Activated naive CD4-positive, alpha-beta T cell treated with anti-CD3 and anti-CD28 coated beads, Interleukin-2, amount 10 ng/mL, durations not matched to agents 7 days and 5 days (primary cell): Measurements from ENCODE around the gene PLEKHD1.

Experiments
- CTCF ChIA-PET: fragments of 350-600 bp; sonication (Branson Sonifier 250); formaldehyde crosslinking; loops from one replicate; lab custom pipeline; 2021; ENCODE audit warnings: antibody characterized with exemption; lab: Charles Lee
- DNase-seq: peaks from one replicate; pipeline ENCODE4 v3.0.0-alpha.2; 2020
- H3K27ac Mint-ChIP-seq: one replicate; pipeline ENCODE4 v1.8.0; 2021; ENCODE audit warnings: mild to moderate bottlenecking, moderate library complexity, mixed read lengths
- H3K27me3 Mint-ChIP-seq: one replicate; pipeline ENCODE4 v1.8.0; 2021; ENCODE audit warnings: mild to moderate bottlenecking, mixed read lengths
- H3K36me3 Mint-ChIP-seq: one replicate; pipeline ENCODE4 v1.8.0; 2021; ENCODE audit warnings: mixed read lengths
- H3K4me1 Mint-ChIP-seq: one replicate; pipeline ENCODE4 v1.8.0; 2021; ENCODE audit warnings: mixed read lengths
- H3K4me3 Mint-ChIP-seq: one replicate; pipeline ENCODE4 v1.8.0; 2021; ENCODE audit warnings: mild to moderate bottlenecking, moderate library complexity, mixed read lengths
- H3K9me3 Mint-ChIP-seq: one replicate; pipeline ENCODE4 v1.8.0; 2021; ENCODE audit warnings: mixed read lengths

PLEKHD1 gene

DNA sequence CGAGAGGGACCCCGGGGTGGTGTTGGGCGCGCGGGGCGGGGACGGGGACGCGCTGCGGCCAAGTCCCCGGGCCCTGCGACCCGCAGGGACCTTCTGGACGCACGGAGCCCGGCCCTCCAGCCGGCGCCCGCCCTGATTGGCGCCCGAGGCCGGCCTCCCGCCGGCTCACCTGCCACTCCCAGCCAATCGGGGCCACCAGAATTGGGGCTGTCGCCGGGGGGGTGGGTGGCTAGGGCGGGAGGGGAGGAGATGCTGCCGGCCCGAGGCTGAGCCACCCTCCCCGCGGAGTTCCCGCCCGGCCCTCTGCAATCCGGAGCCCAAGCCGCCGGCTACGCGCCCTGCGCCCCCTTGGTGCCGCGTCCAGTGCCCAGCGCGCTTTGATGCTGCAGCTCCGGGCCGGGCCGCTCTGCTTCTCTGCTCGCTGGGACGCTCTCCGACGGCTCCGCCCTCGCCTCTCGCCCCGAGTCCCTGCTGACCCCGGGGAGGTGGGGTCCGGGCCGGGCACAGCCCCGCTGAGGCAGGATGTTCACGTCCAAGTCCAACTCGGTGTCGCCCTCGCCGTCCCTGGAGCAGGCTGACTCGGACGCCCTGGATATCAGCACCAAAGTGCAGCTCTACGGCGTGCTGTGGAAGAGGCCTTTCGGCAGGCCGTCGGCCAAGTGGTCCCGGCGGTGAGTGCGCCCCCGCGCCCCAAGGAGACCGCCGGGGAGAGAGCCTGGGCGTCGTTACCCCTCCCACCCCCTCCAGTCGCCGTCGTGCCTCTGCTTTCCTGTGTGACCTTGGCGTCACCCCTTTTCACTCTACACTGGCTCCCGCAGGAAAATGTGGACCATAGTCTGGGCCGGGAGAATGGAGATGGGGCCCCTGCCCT, at the start of gene PLEKHD1:
Gene PLEKHD1 (plus strand): TSS at position 285 of the 871 bp plus-strand sequence. CDS start 238 bp downstream, at position 523.
- H3K4me1 Mint-ChIP-seq, result peaks cover 3% of the 10 kb centered on the region
- no peak within 1 kb of the TSS for H3K4me3 Mint-ChIP-seq
- H3K9me3 Mint-ChIP-seq, result no peaks in the 10 kb centered on the region
- CTCF ChIA-PET, result no interaction called here
- H3K27ac Mint-ChIP-seq, result no peak within 1 kb of the TSS
- DNase-seq, result no peak
- peaks cover 89% of the 10 kb centered on the region for H3K27me3 Mint-ChIP-seq
- no peaks in the 10 kb centered on the region for H3K36me3 Mint-ChIP-seq

DNA sequence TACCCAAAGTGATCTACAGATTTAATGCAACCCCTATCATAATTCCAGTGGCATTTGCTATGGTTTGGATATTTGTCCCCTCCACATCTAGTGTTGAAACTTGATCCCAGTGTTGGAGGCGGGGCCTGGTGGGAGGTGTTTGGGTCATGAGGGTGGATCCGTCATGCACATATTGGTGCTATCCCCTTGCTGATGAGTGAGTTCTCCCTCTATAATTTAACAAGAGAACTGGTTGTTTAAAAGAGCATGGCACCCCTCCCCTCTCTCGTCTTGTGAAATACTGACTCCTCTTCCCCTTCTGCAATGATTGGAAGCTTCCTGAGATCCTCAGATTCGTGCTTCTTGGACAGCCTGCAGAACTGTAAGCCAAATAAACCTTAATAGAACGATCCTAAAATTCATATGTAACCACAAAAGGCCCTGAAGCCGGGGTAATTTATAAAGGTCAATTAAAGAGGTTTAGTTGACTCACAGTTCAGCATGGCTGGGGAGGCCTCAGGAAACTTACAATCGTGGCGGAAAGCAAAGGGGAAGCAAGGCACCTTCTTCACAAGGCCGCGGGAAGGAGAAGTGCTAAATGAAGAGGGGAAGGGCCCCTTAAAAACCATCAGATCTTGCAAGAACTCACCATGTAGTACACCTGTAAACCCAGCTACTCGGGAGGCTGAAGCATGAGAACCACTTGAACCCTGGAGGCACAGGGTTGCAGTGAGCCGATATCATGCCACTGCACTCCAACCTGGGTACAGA, 44.8 kb upstream of the PLEKHD1 start:
- Mint-ChIP-seq H3K27me3 (no peaks in the 10 kb centered on the region), H3K9me3 (no peaks in the 10 kb centered on the region), H3K4me3 (no peak overlapping the region), H3K27ac (no peak overlapping the region), H3K36me3 (peaks cover 27% of the 10 kb centered on the region), H3K4me1 (no peaks in the 10 kb centered on the region)
- CTCF ChIA-PET, result no interaction called here
- DNase-seq, result no peak

DNA sequence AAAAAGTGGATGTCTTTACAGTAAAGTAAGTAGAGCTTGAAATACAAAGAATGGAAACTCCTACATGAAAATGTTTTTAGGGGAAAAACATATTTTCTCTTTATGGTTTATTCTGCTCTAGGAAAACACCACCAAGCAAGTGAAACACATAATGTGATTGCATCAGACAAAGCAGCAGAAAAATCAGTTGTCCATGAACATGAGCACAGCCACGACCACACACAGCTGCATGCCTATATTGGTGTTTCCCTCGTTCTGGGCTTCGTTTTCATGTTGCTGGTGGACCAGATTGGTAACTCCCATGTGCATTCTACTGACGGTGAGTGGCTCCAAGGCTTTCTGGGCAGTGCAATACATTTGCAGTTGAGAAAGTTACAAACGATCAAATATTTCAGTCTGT, 42.6 kb upstream of the PLEKHD1 start:
- H3K9me3 Mint-ChIP-seq, result no peaks in the 10 kb centered on the region
- H3K27me3 Mint-ChIP-seq, result no peaks in the 10 kb centered on the region
- CTCF ChIA-PET, result interaction anchor here (1.0 kb wide), 1 partner anchor 181 kb away, joined by 3 read pairs; no protein-coding TSS in a partner anchor
- no peak overlapping the region for H3K4me3 Mint-ChIP-seq
- DNase-seq, result no peak
- no peak overlapping the region for H3K27ac Mint-ChIP-seq
- H3K4me1 Mint-ChIP-seq, result no peaks in the 10 kb centered on the region
- H3K36me3 Mint-ChIP-seq, result peaks cover 35% of the 10 kb centered on the region

DNA sequence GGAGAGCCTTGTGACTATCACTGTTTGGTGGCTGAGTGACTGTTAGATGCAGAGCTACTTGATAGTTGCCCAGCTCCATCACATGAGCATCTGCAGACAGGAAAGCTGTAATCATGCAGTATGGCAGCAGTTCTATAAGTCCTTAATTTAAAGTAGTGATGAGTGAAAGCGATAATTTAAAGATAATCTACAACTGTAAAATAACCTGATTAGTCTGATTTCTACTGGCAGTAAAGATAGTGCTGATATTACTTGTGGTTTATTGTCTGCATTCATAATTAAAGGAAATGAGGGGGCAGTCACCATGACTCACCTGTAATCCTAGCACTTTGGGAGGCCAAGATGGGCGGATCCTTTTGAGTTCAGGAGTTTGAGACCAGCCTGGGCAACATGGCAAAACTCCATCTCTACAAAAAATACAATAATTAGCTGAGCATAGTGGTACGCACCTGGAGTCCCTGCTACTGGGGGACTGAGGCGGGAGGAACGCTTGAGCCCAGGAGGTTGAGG, 41.2 kb upstream of the PLEKHD1 start:
- Mint-ChIP-seq H3K4me1 (no peaks in the 10 kb centered on the region), H3K27me3 (no peaks in the 10 kb centered on the region), H3K27ac (no peak overlapping the region), H3K4me3 (no peak overlapping the region), H3K9me3 (no peaks in the 10 kb centered on the region), H3K36me3 (peaks cover 36% of the 10 kb centered on the region)
- CTCF ChIA-PET, result interaction anchor here (1.0 kb wide), 1 partner anchor 182 kb away, joined by 3 read pairs; no protein-coding TSS in a partner anchor
- DNase-seq, result no peak

DNA sequence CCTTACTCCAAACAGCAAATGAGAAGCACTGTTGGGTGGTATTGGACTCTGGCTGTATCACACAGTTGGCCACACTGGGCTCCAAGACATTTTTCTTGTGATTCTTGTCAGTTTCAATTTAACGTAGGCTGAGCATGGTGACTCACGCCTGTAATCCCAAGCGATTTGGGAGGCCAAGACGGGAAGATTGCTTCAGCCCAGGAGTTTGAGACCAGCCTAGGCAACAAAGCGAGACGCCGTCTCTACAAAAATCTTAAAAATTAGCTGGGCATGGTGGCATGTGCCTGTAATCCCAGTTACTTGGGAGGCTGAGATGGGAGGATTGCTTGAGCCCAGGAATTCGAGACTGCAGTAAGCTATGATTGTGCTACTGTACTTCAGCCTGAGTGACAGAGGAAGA, 35.3 kb upstream of the PLEKHD1 start:
- Mint-ChIP-seq H3K27ac (no peak overlapping the region), H3K36me3 (peaks cover 12% of the 10 kb centered on the region), H3K27me3 (no peaks in the 10 kb centered on the region), H3K9me3 (no peaks in the 10 kb centered on the region), H3K4me3 (no peak overlapping the region), H3K4me1 (no peaks in the 10 kb centered on the region)
- no peak for DNase-seq
- CTCF ChIA-PET, result no interaction called here

DNA sequence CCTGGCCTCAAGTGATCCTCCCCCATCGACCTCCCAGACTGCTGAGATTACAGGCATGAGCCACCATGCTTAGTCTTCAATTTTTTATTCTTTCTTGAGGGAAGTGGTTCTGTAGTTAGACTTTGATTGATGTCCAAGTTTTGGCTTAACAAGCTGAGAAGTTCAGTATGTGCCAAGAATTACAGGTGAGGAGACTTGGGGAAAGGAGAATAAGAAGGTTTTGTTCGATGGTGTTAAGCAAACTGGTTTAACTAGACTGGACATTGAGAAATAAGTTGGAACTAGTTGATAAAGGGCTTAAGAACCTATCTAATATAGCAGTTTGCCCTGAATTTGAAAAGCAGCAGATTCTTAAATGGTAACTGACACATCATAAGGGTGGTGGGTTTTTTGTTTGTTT, 32.6 kb upstream of the PLEKHD1 start:
- Mint-ChIP-seq H3K27me3 (no peaks in the 10 kb centered on the region), H3K4me3 (no peak overlapping the region), H3K4me1 (no peaks in the 10 kb centered on the region), H3K27ac (no peak overlapping the region), H3K36me3 (peaks cover 9% of the 10 kb centered on the region), H3K9me3 (no peaks in the 10 kb centered on the region)
- no peak for DNase-seq
- CTCF ChIA-PET, result no interaction called here

DNA sequence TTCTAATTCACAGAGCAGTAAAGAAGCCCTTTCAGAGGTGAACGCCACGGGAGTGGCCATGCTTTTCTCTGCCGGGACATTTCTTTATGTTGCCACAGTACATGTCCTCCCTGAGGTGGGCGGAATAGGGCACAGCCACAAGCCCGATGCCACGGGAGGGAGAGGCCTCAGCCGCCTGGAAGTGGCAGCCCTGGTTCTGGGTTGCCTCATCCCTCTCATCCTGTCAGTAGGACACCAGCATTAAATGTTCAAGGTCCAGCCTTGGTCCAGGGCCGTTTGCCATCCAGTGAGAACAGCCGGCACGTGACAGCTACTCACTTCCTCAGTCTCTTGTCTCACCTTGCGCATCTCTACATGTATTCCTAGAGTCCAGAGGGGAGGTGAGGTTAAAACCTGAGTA, 26.2 kb upstream of the PLEKHD1 start:
- Mint-ChIP-seq H3K27ac (no peak overlapping the region), H3K4me1 (no peaks in the 10 kb centered on the region), H3K9me3 (no peaks in the 10 kb centered on the region), H3K4me3 (no peak overlapping the region), H3K36me3 (peaks cover 21% of the 10 kb centered on the region), H3K27me3 (no peaks in the 10 kb centered on the region)
- no peak for DNase-seq
- CTCF ChIA-PET, result interaction anchor here (0.8 to 3.2 kb wide), 5 partner anchors 12 to 329 kb away, joined by 3 to 22 read pairs (median 3); partner anchors contain the start of gene GALNT16

DNA sequence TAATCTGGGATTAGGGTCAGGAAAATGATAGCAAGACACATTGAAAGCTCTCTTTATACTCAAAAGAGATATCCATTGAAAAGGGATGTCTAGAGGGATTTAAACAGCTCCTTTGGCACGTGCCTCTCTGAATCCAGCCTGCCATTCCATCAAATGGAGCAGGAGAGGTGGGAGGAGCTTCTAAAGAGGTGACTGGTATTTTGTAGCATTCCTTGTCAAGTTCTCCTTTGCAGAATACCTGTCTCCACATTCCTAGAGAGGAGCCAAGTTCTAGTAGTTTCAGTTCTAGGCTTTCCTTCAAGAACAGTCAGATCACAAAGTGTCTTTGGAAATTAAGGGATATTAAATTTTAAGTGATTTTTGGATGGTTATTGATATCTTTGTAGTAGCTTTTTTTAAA, 25.4 kb upstream of the PLEKHD1 start:
- H3K36me3 Mint-ChIP-seq, result peaks cover 21% of the 10 kb centered on the region
- no peak overlapping the region for H3K27ac Mint-ChIP-seq
- no peak for DNase-seq
- H3K4me1 Mint-ChIP-seq, result no peaks in the 10 kb centered on the region
- no peaks in the 10 kb centered on the region for H3K9me3 Mint-ChIP-seq
- H3K4me3 Mint-ChIP-seq, result no peak overlapping the region
- CTCF ChIA-PET, result interaction anchor here (0.8 to 3.2 kb wide), 13 partner anchors 12 to 330 kb away, joined by 3 to 22 read pairs (median 4); partner anchors contain the start of genes ERH, GALNT16 and SLC39A9
- no peaks in the 10 kb centered on the region for H3K27me3 Mint-ChIP-seq

DNA sequence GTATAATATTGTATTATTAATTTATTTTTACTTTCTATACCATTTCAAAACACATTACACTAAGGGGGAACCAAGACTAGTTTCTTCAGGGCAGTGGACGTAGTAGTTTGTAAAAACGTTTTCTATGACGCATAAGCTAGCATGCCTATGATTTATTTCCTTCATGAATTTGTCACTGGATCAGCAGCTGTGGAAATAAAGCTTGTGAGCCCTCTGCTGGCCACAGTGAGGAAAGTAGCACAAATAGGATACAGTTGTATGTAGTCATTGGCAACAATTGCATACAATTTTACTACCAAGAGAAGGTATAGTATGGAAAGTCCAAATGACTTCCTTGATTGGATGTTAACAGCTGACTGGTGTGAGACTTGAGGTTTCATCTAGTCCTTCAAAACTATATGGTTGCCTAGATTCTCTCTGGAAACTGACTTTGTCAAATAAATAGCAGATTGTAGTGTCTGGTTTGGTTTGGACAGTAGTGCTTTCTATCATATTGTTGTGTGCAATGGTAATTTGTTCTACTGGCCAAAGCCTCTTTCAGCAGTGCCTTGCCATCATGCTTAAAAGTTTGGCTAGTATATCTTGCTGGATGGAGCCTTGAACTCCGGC, 24.3 kb upstream of the PLEKHD1 start:
- no peaks in the 10 kb centered on the region for H3K9me3 Mint-ChIP-seq
- no peak overlapping the region for H3K4me3 Mint-ChIP-seq
- H3K36me3 Mint-ChIP-seq, result peaks cover 19% of the 10 kb centered on the region
- no peaks in the 10 kb centered on the region for H3K4me1 Mint-ChIP-seq
- peak; percentile 75 for DNase-seq
- CTCF ChIA-PET, result interaction anchor here (0.8 to 3.2 kb wide), 19 partner anchors 9 to 597 kb away, joined by 3 to 22 read pairs (median 4); partner anchors contain the start of genes ERH and SLC39A9
- H3K27ac Mint-ChIP-seq, result no peak overlapping the region
- H3K27me3 Mint-ChIP-seq, result no peaks in the 10 kb centered on the region

DNA sequence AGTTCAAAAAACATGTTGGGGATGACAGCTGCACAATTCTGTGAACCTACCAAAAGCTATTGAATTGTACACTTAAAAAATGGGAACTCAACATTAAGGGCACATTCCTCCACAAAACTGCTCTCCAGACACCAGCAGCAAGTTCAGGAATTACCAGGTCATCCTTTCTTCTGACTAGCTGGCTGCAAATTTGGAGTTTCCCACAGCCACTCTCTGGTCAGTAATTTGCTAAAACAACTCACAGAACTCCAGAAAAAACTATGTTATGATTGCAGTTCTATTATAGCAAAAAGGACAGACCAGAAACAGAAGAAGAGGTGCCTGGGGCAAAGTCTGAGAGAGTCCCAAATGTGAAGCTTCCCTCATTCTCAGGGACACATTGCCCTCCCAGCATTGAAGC, 20.1 kb upstream of the PLEKHD1 start:
- Mint-ChIP-seq H3K4me3 (no peak overlapping the region), H3K9me3 (no peaks in the 10 kb centered on the region), H3K4me1 (no peaks in the 10 kb centered on the region), H3K27ac (no peak overlapping the region), H3K36me3 (peaks cover 3% of the 10 kb centered on the region), H3K27me3 (no peaks in the 10 kb centered on the region)
- no peak for DNase-seq
- CTCF ChIA-PET, result interaction anchor here (0.6 kb wide), 1 partner anchor 241 kb away, joined by 3 read pairs; no protein-coding TSS in a partner anchor

DNA sequence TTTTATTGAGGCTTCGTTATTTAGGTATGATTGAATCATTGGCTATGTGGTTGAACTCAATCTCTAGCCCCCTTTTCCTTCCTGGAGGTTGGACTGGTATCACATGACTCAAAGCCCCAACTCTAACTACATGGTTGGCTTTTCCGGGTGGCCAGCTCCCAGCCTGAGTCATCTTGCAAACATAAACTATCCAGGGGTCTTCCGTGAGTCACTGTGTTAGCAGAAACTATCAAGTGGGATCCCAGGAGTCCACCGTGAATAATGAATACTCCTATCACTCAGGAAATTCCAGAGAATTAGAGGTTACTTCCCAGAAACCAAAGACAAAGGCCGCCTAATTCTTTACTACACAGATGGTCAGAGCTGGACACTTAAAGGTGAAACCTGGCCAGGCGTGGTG, 19.7 kb upstream of the PLEKHD1 start:
- Mint-ChIP-seq H3K9me3 (no peaks in the 10 kb centered on the region), H3K4me1 (no peaks in the 10 kb centered on the region), H3K27me3 (no peaks in the 10 kb centered on the region), H3K36me3 (peaks cover 2% of the 10 kb centered on the region), H3K27ac (no peak overlapping the region), H3K4me3 (no peak overlapping the region)
- DNase-seq, result no peak
- CTCF ChIA-PET, result interaction anchor here (0.6 kb wide), 1 partner anchor 241 kb away, joined by 3 read pairs; no protein-coding TSS in a partner anchor

DNA sequence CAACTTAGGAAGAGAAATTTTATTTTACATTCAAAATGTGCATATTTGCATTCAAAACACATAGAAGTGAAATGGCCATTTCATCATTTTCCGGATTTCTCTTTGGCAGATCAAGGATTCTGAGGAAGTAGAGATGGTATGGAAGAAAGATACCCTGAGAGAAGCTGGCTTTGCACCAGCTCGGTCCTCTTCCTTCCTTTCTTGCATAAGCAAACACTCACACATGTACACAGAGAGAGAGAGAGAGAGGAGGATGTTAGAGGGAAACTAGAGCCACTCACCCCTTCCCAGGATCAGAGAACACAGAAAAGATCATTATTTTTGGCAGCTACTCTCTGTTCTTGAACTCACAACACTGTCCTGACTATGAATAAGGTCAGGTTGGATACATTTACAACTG, 15.6 kb upstream of the PLEKHD1 start:
- H3K27me3 Mint-ChIP-seq, result no peaks in the 10 kb centered on the region
- no peak overlapping the region for H3K27ac Mint-ChIP-seq
- DNase-seq, result no peak
- CTCF ChIA-PET, result interaction anchor here (0.6 to 1.1 kb wide), 3 partner anchors 8 to 226 kb away, joined by 3 read pairs; no protein-coding TSS in a partner anchor
- H3K9me3 Mint-ChIP-seq, result no peaks in the 10 kb centered on the region
- no peak overlapping the region for H3K4me3 Mint-ChIP-seq
- H3K36me3 Mint-ChIP-seq, result no peaks in the 10 kb centered on the region
- H3K4me1 Mint-ChIP-seq, result no peaks in the 10 kb centered on the region

DNA sequence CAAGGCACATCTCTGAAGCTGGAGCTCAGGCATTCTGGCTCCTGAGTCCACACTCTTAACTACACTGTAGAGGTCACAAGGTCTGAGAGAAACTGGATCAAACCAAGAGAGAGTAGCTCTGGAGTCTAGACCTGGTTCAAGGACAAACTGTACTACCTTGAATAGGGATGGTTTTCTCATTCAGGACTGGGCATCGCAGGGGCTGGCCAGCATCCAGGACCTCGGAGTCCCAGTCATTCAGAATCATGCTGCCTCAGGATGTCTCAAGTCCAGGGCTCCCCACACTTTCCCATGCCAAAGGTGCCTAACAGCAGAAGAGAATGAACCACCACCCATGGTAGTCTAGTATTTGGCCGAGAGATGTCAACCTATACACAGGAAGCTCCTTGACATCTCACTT, 13.1 kb upstream of the PLEKHD1 start:
- no peaks in the 10 kb centered on the region for H3K4me1 Mint-ChIP-seq
- H3K27me3 Mint-ChIP-seq, result peaks cover 10% of the 10 kb centered on the region
- DNase-seq, result no peak
- CTCF ChIA-PET, result no interaction called here
- H3K36me3 Mint-ChIP-seq, result no peaks in the 10 kb centered on the region
- no peak overlapping the region for H3K4me3 Mint-ChIP-seq
- H3K9me3 Mint-ChIP-seq, result no peaks in the 10 kb centered on the region
- H3K27ac Mint-ChIP-seq, result no peak overlapping the region

DNA sequence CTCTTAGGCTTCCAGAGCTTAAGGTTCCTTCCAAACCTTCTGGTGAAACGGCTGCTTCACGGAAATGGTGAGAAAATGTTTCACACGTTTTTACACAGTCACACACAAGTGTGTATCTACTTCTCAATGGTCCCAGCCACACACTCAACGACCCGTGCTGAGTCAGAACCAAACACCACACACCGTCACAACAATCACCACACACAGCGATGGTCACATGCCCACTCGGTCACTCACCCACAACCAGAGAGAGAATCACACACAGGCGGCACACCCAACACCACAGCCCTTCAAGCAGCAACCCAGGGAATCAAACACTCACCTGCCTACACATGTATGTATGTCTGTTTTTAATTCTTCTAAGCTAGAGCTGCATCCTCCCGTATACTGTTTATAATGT, 12.6 kb upstream of the PLEKHD1 start:
- Mint-ChIP-seq H3K27ac (no peak overlapping the region), H3K27me3 (peaks cover 10% of the 10 kb centered on the region), H3K4me3 (no peak overlapping the region)

More for the DNA sequence above, 12.6 kb upstream of the PLEKHD1 start:
- H3K9me3 Mint-ChIP-seq, result no peaks in the 10 kb centered on the region
- no peaks in the 10 kb centered on the region for H3K36me3 Mint-ChIP-seq
- H3K4me1 Mint-ChIP-seq, result no peaks in the 10 kb centered on the region
- CTCF ChIA-PET, result no interaction called here
- DNase-seq, result no peak
